ENCODE data around the gene RANBP1.

DNA sequence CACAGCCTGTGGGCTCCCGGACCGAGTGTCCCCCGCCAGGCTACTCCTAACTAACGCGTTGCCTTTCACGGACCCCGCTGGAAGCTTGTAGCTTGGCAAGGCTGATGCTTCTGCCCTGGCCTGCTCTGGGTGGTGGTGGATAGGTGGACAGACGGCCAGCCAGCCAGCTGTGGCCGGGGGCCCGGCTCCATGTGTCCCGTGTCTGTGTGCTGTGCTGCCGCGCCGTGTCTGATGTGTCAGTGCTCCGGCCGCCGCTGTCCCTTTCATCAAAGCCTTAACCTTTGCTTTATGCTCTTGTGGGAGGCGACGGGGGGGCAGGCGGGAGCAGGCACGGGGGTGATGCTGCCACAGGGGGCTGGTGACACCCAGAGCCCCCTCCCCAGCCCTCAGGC is 29.9 kb downstream of the RANBP1 start:
- TF ChIP-seq EZH2 (IDR thresholded peaks at IDR 0.05; ENCODE audit: insufficient read depth, poor library complexity, severe bottlenecking) (no peak), EZH2phosphoT487 (IDR thresholded peaks at IDR 0.05; ENCODE audit: insufficient read depth, low read depth) (no peak)
